SK-N-MC (cell line): ENCODE data around the gene KCNAB1.

Source experiments
- DNase-seq: peaks from one replicate; pipeline ENCODE4 v3.0.0-alpha.2; 2011; ENCODE audit warnings: low read depth, low spot score
- H3K27ac ChIP-seq: fragments of 200-600 bp; sonication (generic); 2 replicates; pipeline ENCODE4 v1.5.1; 2016; ENCODE audit warnings: mixed run types
- H3K36me3 ChIP-seq: fragments of 200-600 bp; sonication (generic); 2 replicates; pipeline ENCODE4 v1.6.1; 2017; ENCODE audit warnings: antibody characterized with exemption, low read length, mixed read lengths; ENCODE audit not compliant: insufficient read depth
- H3K4me3 ChIP-seq: fragments of 200-600 bp; sonication (generic); 2 replicates; pipeline ENCODE4 v1.5.1; 2016
- H3K9ac ChIP-seq: fragments of 200-600 bp; sonication (generic); 2 replicates; pipeline ENCODE4 v1.8.0; 2017; ENCODE audit warnings: mixed run types, mixed read lengths; ENCODE audit not compliant: insufficient read length
- H3K9me3 ChIP-seq: fragments of 200-600 bp; sonication (generic); 2 replicates; pipeline ENCODE4 v1.6.1; 2017; ENCODE audit warnings: low read depth, mild to moderate bottlenecking, antibody characterized with exemption, low read length, moderate library complexity, mixed read lengths
- EZH2 ChIP-seq: fragments of 200-600 bp; sonication (generic); IDR thresholded peaks from one replicate; pipeline ENCODE4 v1.6.1; 2017; ENCODE audit warnings: antibody characterized with exemption
- FOXP2 ChIP-seq: optimal IDR thresholded peaks from 2 replicates; pipeline ENCODE3; 2011; ENCODE audit warnings: mild to moderate bottlenecking, moderate library complexity; ENCODE audit not compliant: insufficient read depth; ENCODE audit errors: extremely low read length, control extremely low read depth
- POLR2AphosphoS5 ChIP-seq: IDR thresholded peaks from 2 replicates; pipeline ENCODE4 v1.6.1; 2012; ENCODE audit warnings: mild to moderate bottlenecking, low read depth, low read length, borderline replicate concordance

Gene KCNAB1

GRCh38 chr3:156575641-156576040, 455.3 kb downstream of the KCNAB1 start:
- TF ChIP-seq POLR2AphosphoS5 (no peak), FOXP2 (no peak), EZH2 (no peak)
- H3K9me3 ChIP-seq = no peaks in the 10 kb centered on the region
- no peak overlapping the region for H3K27ac ChIP-seq
- no peaks in the 10 kb centered on the region for H3K36me3 ChIP-seq
- no peak overlapping the region for H3K4me3 ChIP-seq
- H3K9ac ChIP-seq = no peak overlapping the region
- no peak for DNase-seq

GRCh38 chr3:156576051-156576450, 455.7 kb downstream of the KCNAB1 start:
- Histone ChIP-seq H3K9ac (no peak overlapping the region), H3K4me3 (no peak overlapping the region), H3K9me3 (no peaks in the 10 kb centered on the region), H3K27ac (no peak overlapping the region), H3K36me3 (no peaks in the 10 kb centered on the region)
- no peak for TF ChIP-seq EZH2
- no peak for TF ChIP-seq FOXP2
- no peak for TF ChIP-seq POLR2AphosphoS5
- DNase-seq = no peak

GRCh38 chr3:156576651-156577348, 456.4 kb downstream of the KCNAB1 start:
- Histone ChIP-seq H3K27ac (no peak overlapping the region), H3K36me3 (no peaks in the 10 kb centered on the region), H3K9me3 (no peaks in the 10 kb centered on the region), H3K4me3 (no peak overlapping the region), H3K9ac (no peak overlapping the region)
- TF ChIP-seq FOXP2 (no peak), POLR2AphosphoS5 (no peak), EZH2 (no peak)
- no peak for DNase-seq

- no peak overlapping the region for H3K4me3 ChIP-seq
- TF ChIP-seq EZH2 = no peak
- no peak for TF ChIP-seq POLR2AphosphoS5
- no peak for TF ChIP-seq FOXP2
- H3K9me3 ChIP-seq = no peaks in the 10 kb centered on the region
- H3K27ac ChIP-seq = no peak overlapping the region
- no peak overlapping the region for H3K9ac ChIP-seq
- DNase-seq = no peak
- no peaks in the 10 kb centered on the region for H3K36me3 ChIP-seq
Measured at GRCh38 chr3:156577736-156578135, 457.4 kb downstream of the KCNAB1 start.

- TF ChIP-seq POLR2AphosphoS5 = no peak
- no peak for TF ChIP-seq FOXP2
- TF ChIP-seq EZH2 = no peak
Measured at GRCh38 chr3:156579427-156579851, 459.1 kb downstream of the KCNAB1 start.

GRCh38 chr3:156581033-156581432, 460.7 kb downstream of the KCNAB1 start:
- no peaks in the 10 kb centered on the region for H3K36me3 ChIP-seq
- no peak overlapping the region for H3K4me3 ChIP-seq
- TF ChIP-seq FOXP2 (no peak), EZH2 (no peak), POLR2AphosphoS5 (no peak)
- no peak overlapping the region for H3K27ac ChIP-seq
- H3K9me3 ChIP-seq = no peaks in the 10 kb centered on the region
- no peak for DNase-seq
- H3K9ac ChIP-seq = no peak overlapping the region

More at GRCh38 chr3:156579427-156579851, 459.1 kb downstream of the KCNAB1 start:
- Histone ChIP-seq H3K4me3 (no peak overlapping the region), H3K27ac (no peak overlapping the region), H3K36me3 (no peaks in the 10 kb centered on the region), H3K9ac (no peak overlapping the region), H3K9me3 (no peaks in the 10 kb centered on the region)
- DNase-seq = no peak

- Histone ChIP-seq H3K9ac (no peak overlapping the region), H3K27ac (no peak overlapping the region), H3K36me3 (no peaks in the 10 kb centered on the region), H3K4me3 (no peak overlapping the region), H3K9me3 (no peaks in the 10 kb centered on the region)
- DNase-seq = no peak
- TF ChIP-seq FOXP2 (no peak), EZH2 (no peak), POLR2AphosphoS5 (no peak)
Measured at GRCh38 chr3:156581954-156582353, 461.6 kb downstream of the KCNAB1 start.

- no peaks in the 10 kb centered on the region for H3K9me3 ChIP-seq
- H3K27ac ChIP-seq = no peak overlapping the region
Measured at GRCh38 chr3:156582532-156583183, 462.3 kb downstream of the KCNAB1 start.

More at GRCh38 chr3:156582532-156583183, 462.3 kb downstream of the KCNAB1 start:
- no peak overlapping the region for H3K9ac ChIP-seq
- TF ChIP-seq EZH2 = no peak
- no peak for TF ChIP-seq POLR2AphosphoS5
- no peak for TF ChIP-seq FOXP2
- no peak overlapping the region for H3K4me3 ChIP-seq
- no peak for DNase-seq
- H3K36me3 ChIP-seq = no peaks in the 10 kb centered on the region
